Transverse colon (tissue), 4 donors: ENCODE results near the gene NBDY.

Source experiments
- CTCF ChIP-seq, 5 experiments: fragments of 200-600 bp in 3 of 5; fragments of 450-650 bp in 2 of 5; sonication (generic) in 3 of 5; IDR thresholded peaks; 1 replicate in 2 of 5; 2 replicates in 3 of 5; pipeline ENCODE4 v1.5.1; 2016 to 2017; ENCODE audit warnings: antibody characterized with exemption in 5 of 5, inconsistent platforms in 3 of 5, mild to moderate bottlenecking in 2 of 5, moderate library complexity in 1 of 5
- EP300 ChIP-seq: sonication (generic); formaldehyde crosslinking; IDR thresholded peaks from one replicate; pipeline ENCODE4 v1.6.1; 2017; ENCODE audit warnings: antibody characterized with exemption, low read depth
- POLR2A ChIP-seq: fragments of 450-650 bp; IDR thresholded peaks from one replicate; pipeline ENCODE4 v1.6.1; 2016; ENCODE audit warnings: antibody characterized with exemption, mild to moderate bottlenecking, moderate library complexity
- POLR2AphosphoS5 ChIP-seq, 3 donors: sonication (generic); formaldehyde crosslinking; IDR thresholded peaks; one replicate each; pipeline ENCODE4 v1.6.1; 2016; ENCODE audit warnings: antibody characterized with exemption in 3 of 3

- TF ChIP-seq POLR2A (no peak), CTCF (IDR thresholded peaks at IDR 0.05) (no peak), POLR2AphosphoS5 (IDR thresholded peaks at IDR 0.05) (no peak), EP300 (no peak)
Measured at GRCh38 chrX:56811599-56811998, 82.6 kb downstream of the NBDY start.
